HG03457 (cell line): ENCODE data around the gene SCAF1.

Source experiments
- ATAC-seq: cut with Tn5 transposase; IDR thresholded peaks from one replicate; pipeline ENCODE4 v1.9.1; 2021; ENCODE audit warnings: moderate number of reproducible peaks; ENCODE audit not compliant: unreplicated experiment

The SCAF1 gene

GRCh38 chr19:49682274-49682673, 40.3 kb downstream of the SCAF1 start:
- no peak for ATAC-seq

- ATAC-seq: no peak
Measured at GRCh38 chr19:49683814-49684250, 41.8 kb downstream of the SCAF1 start.

- no peak for ATAC-seq
Measured at GRCh38 chr19:49684251-49684982, 42.4 kb downstream of the SCAF1 start.

GRCh38 chr19:49684983-49685553, 43.1 kb downstream of the SCAF1 start:
- ATAC-seq: no peak

GRCh38 chr19:49685845-49686332, 43.9 kb downstream of the SCAF1 start:
- ATAC-seq: no peak

- ATAC-seq: no peak
Measured at GRCh38 chr19:49686503-49687088, 44.6 kb downstream of the SCAF1 start.

- no peak for ATAC-seq
Measured at GRCh38 chr19:49687150-49687549, 45.1 kb downstream of the SCAF1 start.

- ATAC-seq: no peak
Measured at GRCh38 chr19:49687566-49688316, 45.7 kb downstream of the SCAF1 start.

- no peak for ATAC-seq
Measured at GRCh38 chr19:49688531-49689132, 46.6 kb downstream of the SCAF1 start.

GRCh38 chr19:49689133-49690078, 47.4 kb downstream of the SCAF1 start, which contains the start of gene ADM5:
Gene ADM5 (plus strand): TSS chr19:49689594. CDS start chr19:49689838, 244 bp downstream.
- no peak for ATAC-seq

- ATAC-seq: no peak
Measured at GRCh38 chr19:49690079-49690655, 48.2 kb downstream of the SCAF1 start.

GRCh38 chr19:49690656-49691242, 48.7 kb downstream of the SCAF1 start, which contains the start of gene CPT1C:
Gene CPT1C (plus strand): TSS chr19:49691116. CDS start chr19:49692253, 1,137 bp downstream.
- ATAC-seq: no peak

- no peak for ATAC-seq
Measured at GRCh38 chr19:49691243-49692146, 49.5 kb downstream of the SCAF1 start.

- ATAC-seq: no peak
Measured at GRCh38 chr19:49692147-49692506, 50.1 kb downstream of the SCAF1 start.

- no peak for ATAC-seq
Measured at GRCh38 chr19:49696115-49696514, 54.1 kb downstream of the SCAF1 start.

GRCh38 chr19:49696865-49697264, 54.9 kb downstream of the SCAF1 start:
- ATAC-seq: no peak

- no peak for ATAC-seq
Measured at GRCh38 chr19:49699364-49699763, 57.4 kb downstream of the SCAF1 start.

GRCh38 chr19:49700563-49700962, 58.6 kb downstream of the SCAF1 start:
- ATAC-seq: no peak
